Stimulated activated CD4-positive, alpha-beta T cell treated with anti-CD3 and anti-CD28 coated beads, Interleukin-1b, Interleukin-23, amount 100 ng/mL, for 48 hours (primary cell): ENCODE data around the gene KCTD5.
A peak's percentile ranks its signal among the peaks of the same experiment; 100 is the strongest.

Experiments used
- DNase-seq: peaks from one replicate; pipeline ENCODE4 v3.0.0-alpha.2; 2020

KCTD5 gene

DNA sequence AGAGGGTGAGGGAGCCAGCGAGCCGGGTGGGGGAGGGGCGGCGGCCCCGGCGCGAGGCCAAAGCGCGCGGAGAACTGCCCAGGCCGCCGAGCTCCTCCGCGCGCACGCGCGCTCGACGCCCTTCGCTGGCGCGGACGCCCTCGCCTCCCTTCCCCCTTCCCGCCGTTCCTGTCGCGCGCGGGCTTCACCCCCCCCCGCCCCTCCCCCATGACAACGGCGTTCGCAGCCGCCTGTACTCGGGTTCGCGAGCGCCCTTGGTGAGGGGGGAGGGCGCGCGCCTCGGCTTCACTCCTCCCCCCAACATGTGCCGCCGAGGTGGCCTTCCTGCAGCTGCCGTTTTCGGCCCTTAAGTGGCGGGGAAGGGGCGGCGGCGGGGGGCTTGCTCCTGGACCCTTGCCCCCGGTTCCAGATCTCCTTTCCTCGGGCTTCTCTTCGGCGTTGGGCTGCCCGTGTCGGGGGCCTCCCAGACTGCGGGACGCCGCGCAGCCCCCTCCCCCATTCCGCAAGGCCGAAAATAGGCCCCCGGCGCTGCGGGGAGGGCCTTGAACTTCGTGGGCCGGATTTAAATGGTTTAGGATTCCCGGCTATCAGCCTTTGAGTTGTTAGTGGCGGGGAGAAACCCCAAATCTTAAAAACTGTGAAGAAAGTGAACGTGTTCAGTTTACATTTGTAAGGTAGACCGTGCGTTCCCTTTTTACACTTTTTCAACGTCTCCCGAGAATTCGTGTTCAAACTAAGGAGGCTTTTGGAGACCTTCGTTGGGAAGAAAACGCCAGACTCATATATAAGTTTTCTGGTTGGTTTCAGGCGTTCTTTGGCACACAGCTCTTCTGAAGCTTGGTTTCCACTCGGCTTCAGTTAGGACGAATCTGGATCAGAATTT is 70.8 kb downstream of the KCTD5 start:
- DNase-seq: peak; percentile 74

- no peak for DNase-seq
Measured at GRCh38 chr16:2753733-2754020, 71.4 kb downstream of the KCTD5 start.

- DNase-seq: no peak
Measured at GRCh38 chr16:2755158-2755557, 72.8 kb downstream of the KCTD5 start.

DNA sequence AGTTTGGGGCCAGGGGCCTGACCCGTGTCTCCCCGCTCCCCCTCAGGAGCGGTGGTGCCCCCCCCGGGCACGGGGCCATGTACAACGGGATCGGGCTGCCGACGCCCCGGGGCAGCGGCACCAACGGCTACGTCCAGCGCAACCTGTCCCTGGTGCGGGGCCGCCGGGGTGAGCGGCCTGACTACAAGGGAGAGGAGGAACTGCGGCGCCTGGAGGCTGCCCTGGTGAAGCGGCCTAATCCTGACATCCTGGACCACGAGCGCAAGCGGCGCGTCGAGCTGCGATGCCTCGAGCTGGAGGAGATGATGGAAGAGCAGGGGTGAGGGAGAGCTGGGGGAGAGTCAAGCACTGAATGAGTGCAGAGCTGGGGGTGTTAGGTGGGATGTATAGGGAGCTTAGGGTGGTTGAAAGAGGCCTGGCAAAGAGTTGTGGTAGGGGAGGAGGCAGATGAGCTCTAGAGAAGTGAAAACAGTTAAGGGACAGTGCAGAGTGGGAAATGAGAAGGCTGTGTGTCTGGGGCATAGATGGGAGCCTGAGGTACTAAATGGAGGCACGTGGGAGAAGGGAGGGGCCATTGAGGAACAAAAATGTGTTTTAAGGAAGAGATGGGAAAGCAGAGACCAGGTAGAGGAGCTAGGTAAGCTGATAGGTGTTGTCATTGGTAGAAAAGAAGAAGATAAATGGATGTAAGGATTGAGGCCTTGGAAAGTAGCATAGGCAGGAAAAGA is 74.1 kb downstream of the KCTD5 start:
- DNase-seq: no peak

DNA sequence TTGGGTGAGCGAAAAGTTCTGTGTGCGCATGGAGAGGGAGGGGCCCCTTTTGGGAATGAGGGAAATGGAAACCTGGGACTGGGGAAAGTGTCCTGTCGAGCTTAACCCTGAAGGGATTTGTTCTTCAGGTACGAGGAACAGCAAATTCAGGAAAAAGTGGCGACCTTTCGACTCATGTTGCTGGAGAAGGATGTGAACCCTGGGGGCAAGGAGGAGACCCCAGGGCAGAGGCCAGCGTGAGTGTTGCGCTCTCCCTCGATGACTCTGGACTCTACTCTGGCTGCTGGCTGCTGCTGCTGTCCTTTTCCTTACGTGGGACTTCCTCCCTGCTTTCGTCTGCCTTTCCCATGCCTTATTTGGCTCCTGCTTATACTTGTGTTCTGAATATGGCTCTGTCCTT is 75.0 kb downstream of the KCTD5 start:
- no peak for DNase-seq
